DND-41 (cell line): ENCODE data around the gene CREBL2.
"Not testable (repeated sequence)": the region's sequence is repeated elsewhere in the genome, so short reads cannot be mapped to it uniquely, and the experiment has no call there.

Experiments
- ATAC-seq: fragments of 200-7000 bp; cut with Tn5 transposase; 3 replicates; pipeline ENCODE4 v1.9.1; 2021; ENCODE audit warnings: low read depth; ENCODE audit not compliant: insufficient read depth
- DNase-seq: peaks from one replicate; pipeline ENCODE4 v3.0.0-alpha.2; 2020
- H2AFZ ChIP-seq: 2 replicates; pipeline ENCODE4 v1.6.0; 2012; ENCODE audit warnings: low read depth, low read length
- H3K27ac ChIP-seq: 2 replicates; pipeline ENCODE4 v1.5.1; 2012; ENCODE audit warnings: low read length, inconsistent platforms
- H3K27me3 ChIP-seq: fragments of 200-600 bp; sonication (generic); 2 replicates; pipeline ENCODE4 v1.6.0; 2012; ENCODE audit warnings: low read length, mild to moderate bottlenecking, inconsistent platforms; ENCODE audit not compliant: insufficient read depth, poor library complexity
- H3K36me3 ChIP-seq: 2 replicates; pipeline ENCODE4 v1.5.1; 2012; ENCODE audit warnings: low read length, inconsistent platforms; ENCODE audit not compliant: insufficient read depth
- H3K4me1 ChIP-seq: 2 replicates; pipeline ENCODE4 v1.5.1; 2012; ENCODE audit warnings: mild to moderate bottlenecking, low read length; ENCODE audit not compliant: insufficient read depth
- H3K4me2 ChIP-seq: 2 replicates; pipeline ENCODE4 v1.6.0; 2012; ENCODE audit warnings: mild to moderate bottlenecking, moderate library complexity, low read length, inconsistent platforms; ENCODE audit not compliant: insufficient read depth
- H3K4me3 ChIP-seq, 2 experiments: fragments of 200-600 bp in 1 of 2; shearing (Covaris generic) in 1 of 2; 2 replicates each; pipeline ENCODE4 v1.5.1; 2012 to 2016; ENCODE audit warnings: inconsistent platforms in 2 of 2, low read length in 2 of 2, mild to moderate bottlenecking in 2 of 2, low read depth in 1 of 2, moderate library complexity in 1 of 2
- H3K79me2 ChIP-seq: 2 replicates; pipeline ENCODE4 v1.6.0; 2012; ENCODE audit warnings: low read length, inconsistent platforms; ENCODE audit not compliant: insufficient read depth
- H3K9ac ChIP-seq: 2 replicates; pipeline ENCODE4 v1.6.0; 2012; ENCODE audit warnings: low read depth, mild to moderate bottlenecking, inconsistent platforms, low read length, moderate library complexity
- H3K9me3 ChIP-seq: 2 replicates; pipeline ENCODE4 v1.5.1; 2012; ENCODE audit warnings: low read length, moderate library complexity, mild to moderate bottlenecking, inconsistent platforms; ENCODE audit not compliant: insufficient read depth, severe bottlenecking
- H4K20me1 ChIP-seq: 2 replicates; pipeline ENCODE4 v1.6.0; 2012; ENCODE audit warnings: low read length; ENCODE audit not compliant: insufficient read depth
- CTCF ChIP-seq: IDR thresholded peaks from 2 replicates; pipeline ENCODE4 v1.5.1; 2012; ENCODE audit warnings: borderline replicate concordance, low read length, moderate library complexity, mild to moderate bottlenecking; ENCODE audit not compliant: poor library complexity, severe bottlenecking; ENCODE audit errors: extremely low read depth
- EZH2 ChIP-seq: IDR thresholded peaks from 3 replicates; pipeline ENCODE4 v1.6.1; 2012; ENCODE audit warnings: borderline replicate concordance, low read depth, mild to moderate bottlenecking, moderate library complexity, low read length, inconsistent platforms; ENCODE audit not compliant: severe bottlenecking

Gene CREBL2

DNA sequence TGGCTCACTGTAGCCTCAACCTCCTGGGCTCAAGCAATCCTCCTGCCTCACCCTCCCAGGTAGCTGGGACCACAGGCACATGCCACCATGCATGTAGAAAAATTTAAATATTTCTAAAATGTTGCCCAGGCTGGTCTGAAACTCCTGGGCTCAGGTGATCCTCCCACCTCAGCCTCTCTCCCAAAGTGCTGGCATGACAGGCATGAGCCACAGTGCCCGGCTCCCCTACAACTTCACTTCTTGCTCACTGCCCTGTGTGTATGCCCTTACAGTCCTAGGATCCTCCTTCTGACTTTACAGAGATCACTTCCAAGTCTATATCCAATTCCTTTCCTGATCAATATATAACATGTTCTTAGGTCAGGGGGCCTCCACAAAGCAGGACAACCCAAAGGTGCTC is 23.8 kb upstream of the CREBL2 start:
- Histone ChIP-seq H3K27me3 (peaks cover 23% of the 10 kb centered on the region), H3K9me3 (no peaks in the 10 kb centered on the region), H3K9ac (no peak overlapping the region), H3K4me3 (no peak overlapping the region), H4K20me1 (no peaks in the 10 kb centered on the region), H3K79me2 (no peaks in the 10 kb centered on the region), H3K36me3 (no peaks in the 10 kb centered on the region), H3K27ac (no peak overlapping the region), H3K4me1 (no peaks in the 10 kb centered on the region), H3K4me2 (no peak overlapping the region), H2AFZ (no peak overlapping the region)
- no peak for TF ChIP-seq CTCF
- no peak for TF ChIP-seq EZH2
- ATAC-seq = no peak
- DNase-seq = no peak

DNA sequence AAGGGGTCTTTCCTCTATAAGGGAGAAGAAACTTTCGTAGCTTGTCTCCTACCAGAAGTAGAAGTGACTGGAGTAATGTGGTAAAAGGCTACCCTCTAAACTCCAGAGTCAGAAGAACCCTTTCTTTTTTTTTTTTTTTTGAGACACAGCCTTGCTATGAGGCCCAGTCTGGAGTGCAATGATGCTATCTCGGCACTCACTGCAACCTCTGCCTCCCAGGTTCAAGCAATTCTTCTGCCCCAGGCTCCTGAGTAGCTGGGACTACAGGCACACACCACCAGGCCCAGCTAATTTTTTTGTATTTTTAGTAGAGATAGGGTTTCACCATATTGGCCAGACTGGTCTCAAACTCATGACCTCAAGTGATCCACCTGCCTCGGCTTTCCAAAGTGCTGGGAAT is 23.2 kb upstream of the CREBL2 start:
- not testable (repeated sequence) for H3K27ac ChIP-seq, H3K4me1 ChIP-seq, DNase-seq, H4K20me1 ChIP-seq, H3K9me3 ChIP-seq, H3K4me2 ChIP-seq, ATAC-seq, H3K36me3 ChIP-seq, H3K79me2 ChIP-seq, H3K9ac ChIP-seq, H2AFZ ChIP-seq, H3K4me3 ChIP-seq
- H3K27me3 ChIP-seq = peaks cover 23% of the 10 kb centered on the region

- H3K27ac ChIP-seq = no peak overlapping the region
- H3K9me3 ChIP-seq = no peaks in the 10 kb centered on the region
- ATAC-seq (no peak), DNase-seq (no peak)
- no peak overlapping the region for H2AFZ ChIP-seq
- TF ChIP-seq CTCF (no peak), EZH2 (no peak)
- H3K4me3 ChIP-seq = no peak overlapping the region
- no peak overlapping the region for H3K4me2 ChIP-seq
- H3K36me3 ChIP-seq = no peaks in the 10 kb centered on the region
- no peak overlapping the region for H3K9ac ChIP-seq
- no peaks in the 10 kb centered on the region for H3K4me1 ChIP-seq
- H3K27me3 ChIP-seq = peaks cover 16% of the 10 kb centered on the region
- H3K79me2 ChIP-seq = no peaks in the 10 kb centered on the region
- H4K20me1 ChIP-seq = no peaks in the 10 kb centered on the region
Measured at GRCh38 chr12:12590961-12591360, 20.7 kb upstream of the CREBL2 start.

DNA sequence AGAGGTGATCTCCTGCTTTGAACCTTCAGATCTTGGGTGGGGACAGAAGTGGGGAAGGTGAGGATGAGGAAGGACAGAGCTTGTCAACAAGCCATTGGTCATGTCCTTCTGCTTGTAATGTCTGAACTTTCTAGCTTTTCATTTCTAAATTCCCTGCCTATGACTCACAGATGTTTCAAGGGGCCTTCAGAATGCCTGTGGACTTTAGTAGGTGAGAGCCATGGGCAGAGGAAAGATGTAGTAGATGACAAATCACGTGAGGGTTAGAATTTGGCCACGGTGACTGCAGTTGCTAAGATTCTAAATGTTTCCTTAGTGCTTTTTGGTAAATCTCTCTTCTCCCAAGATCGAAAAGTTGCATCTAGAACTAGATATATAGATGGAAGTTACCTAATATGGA is 18.7 kb upstream of the CREBL2 start:
- ATAC-seq (no peak), DNase-seq (no peak)
- H2AFZ ChIP-seq = no peak overlapping the region
- H3K9ac ChIP-seq = no peak overlapping the region
- H3K36me3 ChIP-seq = no peaks in the 10 kb centered on the region
- H3K4me3 ChIP-seq = no peak overlapping the region
- H3K4me1 ChIP-seq = no peaks in the 10 kb centered on the region
- peaks cover 8% of the 10 kb centered on the region for H3K27me3 ChIP-seq
- no peaks in the 10 kb centered on the region for H4K20me1 ChIP-seq
- no peak overlapping the region for H3K27ac ChIP-seq
- no peak overlapping the region for H3K4me2 ChIP-seq
- TF ChIP-seq EZH2 = no peak
- TF ChIP-seq CTCF = no peak
- no peaks in the 10 kb centered on the region for H3K79me2 ChIP-seq
- H3K9me3 ChIP-seq = no peaks in the 10 kb centered on the region

- not testable (repeated sequence) for H3K4me2 ChIP-seq, H3K9ac ChIP-seq, H3K79me2 ChIP-seq, ATAC-seq, H3K36me3 ChIP-seq, DNase-seq, H2AFZ ChIP-seq, H4K20me1 ChIP-seq, H3K9me3 ChIP-seq, H3K27ac ChIP-seq, H3K4me3 ChIP-seq, H3K4me1 ChIP-seq
- peaks cover 15% of the 10 kb centered on the region for H3K27me3 ChIP-seq
Measured at GRCh38 chr12:12595929-12596328, 15.7 kb upstream of the CREBL2 start.

- H3K9me3 ChIP-seq, DNase-seq, ATAC-seq, H3K4me3 ChIP-seq, H3K79me2 ChIP-seq, H3K27ac ChIP-seq, H4K20me1 ChIP-seq, H2AFZ ChIP-seq, H3K36me3 ChIP-seq, H3K4me1 ChIP-seq, H3K4me2 ChIP-seq, H3K9ac ChIP-seq: not testable (repeated sequence)
- H3K27me3 ChIP-seq = peaks cover 15% of the 10 kb centered on the region
Measured at GRCh38 chr12:12596598-12596997, 15.1 kb upstream of the CREBL2 start.
